ENCODE data around the gene ATG12.
A peak's percentile ranks its signal among the peaks of the same experiment; 100 is the strongest.
"Not testable (repeated sequence)": the region's sequence is repeated elsewhere in the genome, so short reads cannot be mapped to it uniquely, and the experiment has no call there.

ATG12 gene

GRCh38 chr5:115842089-115842935, 947 bp upstream of the ATG12 start:
- peak in 1 of 2 donors; percentile 63 for DNase-seq

GRCh38 chr5:115840873-115841272, 492 bp downstream of the ATG12 start:
- no peak for DNase-seq

GRCh38 chr5:115838885-115839518, 2.4 kb downstream of the ATG12 start:
- peak; percentile 43 to 72 for DNase-seq

- DNase-seq = no peak
Measured at GRCh38 chr5:115835481-115835880, 5.9 kb downstream of the ATG12 start.

- DNase-seq = peak; percentile 57 to 59
Measured at GRCh38 chr5:115831163-115831768, 10.1 kb downstream of the ATG12 start.

GRCh38 chr5:115829913-115830312, 11.5 kb downstream of the ATG12 start:
- no peak for DNase-seq

- DNase-seq = no peak
Measured at GRCh38 chr5:115825948-115826347, 15.4 kb downstream of the ATG12 start.

- DNase-seq = not testable (repeated sequence)
Measured at GRCh38 chr5:115824983-115825382, 16.4 kb downstream of the ATG12 start.

GRCh38 chr5:115820846-115821245, 20.5 kb downstream of the ATG12 start:
- DNase-seq = no peak

GRCh38 chr5:115818821-115819220, 22.5 kb downstream of the ATG12 start:
- DNase-seq = no peak

GRCh38 chr5:115817386-115817785, 24.0 kb downstream of the ATG12 start:
- no peak for DNase-seq

- no peak for DNase-seq
Measured at GRCh38 chr5:115816226-115817081, 24.9 kb downstream of the ATG12 start, which contains the start of gene CDO1. Gene CDO1 (minus strand): TSS chr5:115816659. CDS start chr5:115816397, 262 bp downstream.

GRCh38 chr5:115815693-115816225, 25.6 kb downstream of the ATG12 start:
- DNase-seq = no peak

- no peak for DNase-seq
Measured at GRCh38 chr5:115815006-115815692, 26.2 kb downstream of the ATG12 start.

DNA sequence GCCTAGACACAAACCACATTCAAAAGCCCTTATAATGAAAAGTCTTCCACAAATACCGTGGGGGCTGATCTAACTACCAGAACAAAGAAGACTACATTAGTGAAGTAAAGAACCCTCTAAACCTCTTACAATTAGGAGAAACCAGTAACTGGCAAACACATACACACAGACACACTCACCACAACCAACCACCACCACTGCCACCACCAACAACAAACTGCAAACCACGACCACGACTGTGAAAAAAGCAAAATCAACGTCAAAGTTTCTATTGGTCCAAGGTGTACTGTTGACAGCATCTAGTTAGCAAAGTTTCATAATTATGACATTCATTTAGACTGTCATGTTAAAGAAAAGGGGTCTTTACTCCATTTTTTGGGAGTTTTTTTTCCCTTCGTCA, 27.6 kb downstream of the ATG12 start:
- no peak for DNase-seq

DNA sequence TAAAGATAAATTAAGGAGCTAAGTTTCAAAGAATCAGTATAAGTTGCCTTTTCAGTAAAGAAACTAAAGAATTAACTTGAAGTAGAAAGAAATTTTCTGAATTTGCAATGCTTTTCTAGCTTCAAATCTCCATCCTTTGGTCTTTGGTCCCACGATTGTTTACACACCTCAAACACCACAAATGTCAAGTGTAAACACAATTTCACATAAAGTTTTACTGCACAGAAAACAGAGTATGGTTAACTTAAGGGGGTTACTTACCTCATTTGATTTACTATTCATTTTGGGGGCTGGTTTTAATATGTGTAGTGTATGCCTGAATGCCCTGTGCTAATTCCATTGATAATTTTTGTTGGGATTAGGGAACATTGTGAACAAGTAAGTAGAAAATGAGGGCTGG, 29.0 kb downstream of the ATG12 start:
- no peak for DNase-seq

GRCh38 chr5:115811406-115811805, 30.0 kb downstream of the ATG12 start:
- DNase-seq = no peak

- DNase-seq = no peak
Measured at GRCh38 chr5:115810761-115811160, 30.6 kb downstream of the ATG12 start.

DNA sequence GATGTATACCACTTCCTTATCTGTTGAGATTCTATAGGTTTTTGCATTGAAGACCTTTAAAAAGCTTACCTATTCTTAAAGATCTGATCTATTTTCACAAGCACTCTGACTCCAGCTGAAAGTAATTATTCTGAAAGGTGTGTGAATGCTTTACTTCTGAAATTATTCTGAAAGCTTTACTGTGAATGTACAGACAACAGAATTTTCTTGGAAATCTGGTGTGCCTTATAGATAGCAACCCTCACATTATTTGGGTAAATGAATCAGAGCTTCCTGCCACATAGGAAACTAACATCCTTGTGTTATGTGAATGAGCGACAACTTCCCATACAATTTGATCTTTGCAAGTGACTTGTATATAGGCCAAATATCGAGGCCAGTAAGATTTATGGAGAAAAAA, 31.4 kb downstream of the ATG12 start:
- DNase-seq = no peak

GRCh38 chr5:115808066-115808465, 33.3 kb downstream of the ATG12 start:
- DNase-seq = not testable (repeated sequence)

DNA sequence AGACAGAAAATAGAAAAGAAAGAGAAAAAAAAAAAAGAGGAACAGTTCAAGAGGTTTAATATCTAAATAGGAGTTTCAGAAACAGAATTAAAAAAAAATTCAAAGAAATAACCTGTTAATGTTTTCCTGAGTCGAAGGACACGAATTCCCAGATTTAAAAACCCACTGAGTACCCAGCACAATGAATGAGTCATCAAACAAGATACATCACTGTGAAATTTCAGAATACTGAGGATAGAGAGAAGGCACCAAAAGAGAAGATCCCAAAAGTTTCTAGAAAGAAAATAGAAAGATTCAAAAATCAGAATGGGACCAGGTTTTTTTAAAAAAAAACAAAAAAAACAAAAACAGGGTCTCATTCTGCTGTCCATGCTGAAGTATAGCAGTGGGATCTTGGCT, 33.7 kb downstream of the ATG12 start:
- no peak for DNase-seq
